ENCODE results near the gene SAMMSON.

The SAMMSON gene

GRCh38 chr3:70095260-70095659 lies 95.7 kb downstream of the SAMMSON start:
- DNase-seq = no peak

DNA sequence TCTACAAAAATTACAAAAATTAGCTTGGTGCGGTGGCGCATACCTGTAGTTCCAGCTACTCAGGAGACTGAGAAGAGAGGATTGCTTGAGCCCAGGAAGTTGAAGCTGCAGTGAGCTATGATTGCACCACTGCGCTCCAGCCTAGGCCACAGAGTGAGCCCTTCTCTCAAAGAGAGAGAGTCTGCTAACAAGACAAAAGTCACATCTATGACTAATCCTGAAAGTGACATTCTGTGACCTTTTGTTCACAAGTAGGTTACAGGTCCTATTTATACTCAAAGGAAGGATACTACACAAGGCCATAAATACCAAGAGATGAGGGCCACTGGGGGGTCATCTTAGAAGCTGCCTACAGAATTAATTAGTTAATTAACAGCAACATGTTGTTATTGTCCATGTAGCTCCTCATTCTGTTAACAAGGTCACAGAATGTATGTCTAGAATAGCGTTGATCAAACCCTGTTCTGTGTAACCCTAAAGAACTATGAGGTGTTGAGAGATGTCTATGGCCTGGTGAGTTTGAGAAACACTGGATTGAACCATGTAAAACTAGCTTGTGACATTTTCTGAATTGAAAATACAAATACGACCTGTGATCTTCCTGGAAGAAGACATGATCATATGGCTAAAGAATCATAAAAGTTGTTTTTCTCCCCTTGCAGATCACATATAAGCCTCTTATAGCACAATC lies 97.0 kb downstream of the SAMMSON start:
- no peak for DNase-seq

DNA sequence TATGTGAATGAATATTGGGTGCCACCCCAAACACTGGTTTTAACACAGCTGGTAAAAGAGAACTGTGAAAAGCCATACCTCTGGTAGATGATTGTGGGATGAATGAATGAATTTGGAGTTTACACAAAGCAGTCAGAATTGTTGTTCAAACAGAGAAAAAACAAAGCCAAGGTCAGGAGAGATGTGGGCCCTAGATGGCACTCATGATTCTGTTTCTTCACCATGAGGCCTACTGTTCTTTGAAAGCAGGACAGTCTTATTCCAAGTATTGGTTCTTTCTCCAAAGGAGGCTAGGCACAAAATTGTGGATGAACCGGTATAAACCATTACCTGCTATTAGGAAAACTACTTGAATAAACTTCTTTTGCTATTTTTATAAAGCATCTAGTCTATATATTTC lies 97.6 kb downstream of the SAMMSON start:
- no peak for DNase-seq

- no peak for DNase-seq
Observed at GRCh38 chr3:70108072-70108471, 108.5 kb downstream of the SAMMSON start.

- DNase-seq = no peak
Observed at GRCh38 chr3:70108546-70108945, 109.0 kb downstream of the SAMMSON start.

DNA sequence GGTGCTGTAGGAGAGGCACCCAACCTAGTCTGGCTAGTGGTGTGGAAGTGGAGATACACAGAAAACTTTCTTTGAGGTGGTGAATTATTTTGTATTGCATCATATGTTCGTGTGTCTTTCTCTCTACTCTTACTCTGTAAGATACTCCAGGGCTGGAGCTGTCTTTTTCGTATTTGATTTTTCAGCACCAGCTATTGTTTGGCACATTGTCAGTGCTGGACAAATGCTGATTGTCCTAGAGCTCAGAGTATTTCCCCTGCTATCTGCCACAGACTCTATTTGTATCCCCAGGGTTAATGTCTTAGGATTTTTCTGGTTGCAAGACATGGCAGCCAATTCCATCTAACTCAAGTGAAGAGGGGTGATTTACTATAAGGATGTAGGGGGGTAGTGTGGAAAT lies 110.5 kb downstream of the SAMMSON start:
- no peak for DNase-seq

DNA sequence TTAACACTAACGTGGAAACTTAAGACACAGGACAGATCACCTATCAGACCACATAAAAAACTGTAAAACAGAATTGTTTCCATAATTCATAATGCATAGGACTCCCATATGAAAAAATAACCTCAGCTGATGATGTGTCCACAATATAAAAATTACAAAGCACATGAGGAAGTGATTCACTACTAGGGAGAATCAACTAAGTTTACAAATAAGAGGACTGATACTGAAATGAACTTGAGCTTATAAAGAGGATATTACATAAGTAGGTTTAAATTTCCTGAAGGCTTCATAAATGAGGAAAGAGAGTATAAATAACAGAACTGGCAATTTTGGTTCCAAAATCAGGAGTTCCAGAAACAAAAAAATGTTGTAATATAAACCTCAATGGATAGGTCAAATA lies 111.9 kb downstream of the SAMMSON start:
- DNase-seq = no peak

DNA sequence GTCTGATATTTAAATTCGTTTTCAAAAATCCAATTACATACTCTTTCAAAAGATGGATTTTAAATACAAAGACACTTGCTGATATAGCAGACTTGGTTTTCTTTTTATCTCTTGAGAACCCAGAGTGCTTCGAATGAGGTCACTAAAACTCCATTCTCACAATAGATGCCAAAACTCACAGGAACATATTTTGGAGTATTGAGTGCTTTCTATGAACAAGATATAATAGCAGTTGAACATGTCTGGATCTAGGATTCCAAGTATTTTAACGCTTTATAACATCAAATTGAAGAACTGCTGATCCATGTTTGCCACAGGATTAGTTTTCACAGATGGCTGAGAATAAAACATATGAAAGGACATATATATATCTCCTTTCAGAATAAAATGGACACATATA lies 113.2 kb downstream of the SAMMSON start:
- DNase-seq = no peak

DNA sequence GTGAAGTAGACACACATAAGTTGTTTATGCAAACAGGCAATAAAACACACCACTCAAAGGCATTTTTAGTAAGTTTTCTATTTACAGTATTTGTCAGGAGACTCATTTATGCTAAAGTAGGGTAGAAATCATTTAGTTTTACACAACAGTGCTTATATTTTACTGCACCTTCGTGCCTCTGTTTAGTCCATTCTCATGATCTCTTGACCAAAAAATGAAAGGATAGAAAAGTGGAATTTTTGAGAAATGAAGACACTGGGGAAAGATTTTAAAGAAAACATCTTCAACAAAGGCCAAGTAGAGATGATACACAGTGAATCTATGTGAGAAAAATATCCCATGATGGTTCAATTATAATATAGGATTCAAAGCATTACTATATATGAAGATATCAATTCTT lies 114.9 kb downstream of the SAMMSON start:
- no peak for DNase-seq

- no peak for DNase-seq
Observed at GRCh38 chr3:70119879-70120278, 120.3 kb downstream of the SAMMSON start.

Measured in activated CD4-positive, alpha-beta T cell treated with anti-CD3 and anti-CD28 coated beads, Interleukin-2, amount 50 U/mL, for 4 hours (primary cell).